HL-60 (cell line): ENCODE measurements around the gene XPC.

Experiments
- DNase-seq, 2 experiments: peaks; one replicate each; pipeline ENCODE4 v3.0.0-alpha.2; 2010 to 2020; ENCODE audit warnings: low read depth in 1 of 2, low spot score in 1 of 2
- H3K27ac ChIP-seq: fragments of 250-450 bp; sonication (Bioruptor Pico); replicated peaks from 2 replicates; pipeline ENCODE4 v1.5.1; 2020; ENCODE audit warnings: mild to moderate bottlenecking, moderate library complexity
- H3K27me3 ChIP-seq: fragments of 250-450 bp; sonication (Bioruptor Pico); 2 replicates; pipeline ENCODE4 v1.5.1; 2021; ENCODE audit warnings: mild to moderate bottlenecking, moderate library complexity; ENCODE audit not compliant: insufficient read depth, poor library complexity, severe bottlenecking
- H3K4me3 ChIP-seq: replicated peaks from 2 replicates; pipeline ENCODE4 v1.5.1; 2011; ENCODE audit warnings: mild to moderate bottlenecking, control low read depth, low read length; ENCODE audit not compliant: insufficient read depth
- GABPA ChIP-seq: IDR thresholded peaks from 2 replicates; pipeline ENCODE4 v1.6.1; 2012; ENCODE audit warnings: low read depth
- POLR2AphosphoS5 ChIP-seq: IDR thresholded peaks from 2 replicates; pipeline ENCODE4 v1.6.1; 2012; ENCODE audit warnings: low read depth
- SPI1 ChIP-seq: IDR thresholded peaks from 2 replicates; pipeline ENCODE4 v1.6.1; 2012; ENCODE audit warnings: low read depth, mild to moderate bottlenecking, borderline replicate concordance
- TF ChIP-seq, protein P1 (sequence below): IDR thresholded peaks from one replicate; pipeline ENCODE4 v1.5.1; 2011; ENCODE audit warnings: low read length, control low read depth, inconsistent platforms; ENCODE audit not compliant: insufficient read depth
- TF ChIP-seq, protein P2 (sequence below): IDR thresholded peaks from 2 replicates; pipeline ENCODE4 v1.6.1; 2012; ENCODE audit warnings: low read depth; ENCODE audit not compliant: insufficient replicate concordance

The XPC gene

DNA sequence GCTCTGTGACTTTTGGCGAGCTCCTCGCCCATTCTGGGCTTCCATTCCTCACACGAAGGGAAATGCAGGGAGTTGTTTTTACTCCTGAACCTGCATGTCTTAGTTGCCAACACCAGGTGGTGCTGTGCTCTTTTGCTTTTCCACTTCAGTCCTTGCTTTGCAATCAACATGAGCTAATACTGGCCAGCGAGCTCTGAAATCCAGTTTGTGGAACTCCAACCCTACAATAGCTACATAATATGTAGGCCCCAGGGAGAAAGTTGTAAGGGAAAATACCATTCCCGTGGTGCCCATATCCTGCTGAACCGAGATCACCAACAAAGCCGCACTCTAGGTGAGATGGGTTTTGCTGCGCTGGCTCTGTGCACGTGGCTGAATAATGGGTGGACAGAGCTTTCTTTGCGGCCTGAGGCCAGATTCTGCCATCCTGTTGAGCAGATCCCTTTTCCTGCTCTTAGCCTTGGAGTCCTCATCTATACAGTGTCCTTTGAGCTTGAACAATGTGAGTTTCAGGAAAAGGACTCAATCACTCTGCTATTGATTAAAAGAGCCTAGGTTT, 25.2 kb upstream of the XPC start:
- no peaks in the 10 kb centered on the region for H3K27me3 ChIP-seq
- H3K4me3 ChIP-seq = no peak overlapping the region
- peak overlapping the region; percentile 64 for H3K27ac ChIP-seq
- peak; percentile 61 to 79 for DNase-seq
- TF ChIP-seq, protein P1, sequence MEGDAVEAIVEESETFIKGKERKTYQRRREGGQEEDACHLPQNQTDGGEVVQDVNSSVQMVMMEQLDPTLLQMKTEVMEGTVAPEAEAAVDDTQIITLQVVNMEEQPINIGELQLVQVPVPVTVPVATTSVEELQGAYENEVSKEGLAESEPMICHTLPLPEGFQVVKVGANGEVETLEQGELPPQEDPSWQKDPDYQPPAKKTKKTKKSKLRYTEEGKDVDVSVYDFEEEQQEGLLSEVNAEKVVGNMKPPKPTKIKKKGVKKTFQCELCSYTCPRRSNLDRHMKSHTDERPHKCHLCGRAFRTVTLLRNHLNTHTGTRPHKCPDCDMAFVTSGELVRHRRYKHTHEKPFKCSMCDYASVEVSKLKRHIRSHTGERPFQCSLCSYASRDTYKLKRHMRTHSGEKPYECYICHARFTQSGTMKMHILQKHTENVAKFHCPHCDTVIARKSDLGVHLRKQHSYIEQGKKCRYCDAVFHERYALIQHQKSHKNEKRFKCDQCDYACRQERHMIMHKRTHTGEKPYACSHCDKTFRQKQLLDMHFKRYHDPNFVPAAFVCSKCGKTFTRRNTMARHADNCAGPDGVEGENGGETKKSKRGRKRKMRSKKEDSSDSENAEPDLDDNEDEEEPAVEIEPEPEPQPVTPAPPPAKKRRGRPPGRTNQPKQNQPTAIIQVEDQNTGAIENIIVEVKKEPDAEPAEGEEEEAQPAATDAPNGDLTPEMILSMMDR = peak; percentile 92
- TF ChIP-seq POLR2AphosphoS5 (no peak), SPI1 (no peak), GABPA (no peak)
- TF ChIP-seq, protein P2, sequence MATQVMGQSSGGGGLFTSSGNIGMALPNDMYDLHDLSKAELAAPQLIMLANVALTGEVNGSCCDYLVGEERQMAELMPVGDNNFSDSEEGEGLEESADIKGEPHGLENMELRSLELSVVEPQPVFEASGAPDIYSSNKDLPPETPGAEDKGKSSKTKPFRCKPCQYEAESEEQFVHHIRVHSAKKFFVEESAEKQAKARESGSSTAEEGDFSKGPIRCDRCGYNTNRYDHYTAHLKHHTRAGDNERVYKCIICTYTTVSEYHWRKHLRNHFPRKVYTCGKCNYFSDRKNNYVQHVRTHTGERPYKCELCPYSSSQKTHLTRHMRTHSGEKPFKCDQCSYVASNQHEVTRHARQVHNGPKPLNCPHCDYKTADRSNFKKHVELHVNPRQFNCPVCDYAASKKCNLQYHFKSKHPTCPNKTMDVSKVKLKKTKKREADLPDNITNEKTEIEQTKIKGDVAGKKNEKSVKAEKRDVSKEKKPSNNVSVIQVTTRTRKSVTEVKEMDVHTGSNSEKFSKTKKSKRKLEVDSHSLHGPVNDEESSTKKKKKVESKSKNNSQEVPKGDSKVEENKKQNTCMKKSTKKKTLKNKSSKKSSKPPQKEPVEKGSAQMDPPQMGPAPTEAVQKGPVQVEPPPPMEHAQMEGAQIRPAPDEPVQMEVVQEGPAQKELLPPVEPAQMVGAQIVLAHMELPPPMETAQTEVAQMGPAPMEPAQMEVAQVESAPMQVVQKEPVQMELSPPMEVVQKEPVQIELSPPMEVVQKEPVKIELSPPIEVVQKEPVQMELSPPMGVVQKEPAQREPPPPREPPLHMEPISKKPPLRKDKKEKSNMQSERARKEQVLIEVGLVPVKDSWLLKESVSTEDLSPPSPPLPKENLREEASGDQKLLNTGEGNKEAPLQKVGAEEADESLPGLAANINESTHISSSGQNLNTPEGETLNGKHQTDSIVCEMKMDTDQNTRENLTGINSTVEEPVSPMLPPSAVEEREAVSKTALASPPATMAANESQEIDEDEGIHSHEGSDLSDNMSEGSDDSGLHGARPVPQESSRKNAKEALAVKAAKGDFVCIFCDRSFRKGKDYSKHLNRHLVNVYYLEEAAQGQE = no peak

DNA sequence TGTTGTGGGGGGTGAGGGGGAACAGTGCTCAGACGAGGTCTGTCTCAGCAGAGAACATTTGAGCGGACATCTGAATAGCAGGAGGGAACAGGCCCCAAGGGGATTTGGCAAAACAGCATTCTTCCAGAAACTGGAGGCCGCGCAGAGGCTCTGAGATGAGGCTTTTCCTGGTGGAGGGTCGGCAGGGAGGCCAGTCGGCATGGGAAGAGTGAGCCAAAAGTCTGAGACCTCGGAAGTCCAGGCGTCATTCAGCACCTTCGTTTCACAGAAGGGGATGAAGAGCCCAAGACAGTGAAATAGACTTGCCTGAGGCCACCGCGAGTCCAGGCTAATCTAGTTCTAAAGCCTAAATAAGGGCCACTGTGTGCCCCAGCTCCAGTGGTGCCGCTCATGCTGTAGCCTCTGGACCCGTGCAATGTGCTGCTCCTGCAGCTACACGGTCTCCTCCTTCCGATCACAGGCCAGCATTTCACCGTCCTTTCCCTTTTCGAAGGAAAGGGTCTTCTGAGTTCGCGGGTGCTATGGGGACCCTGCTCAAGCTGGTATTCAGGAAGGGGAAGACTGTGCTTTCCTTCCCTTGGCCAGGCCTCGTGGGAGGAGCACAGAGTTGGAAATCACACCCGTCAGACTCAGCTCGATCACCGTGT, 24.6 kb upstream of the XPC start:
- Histone ChIP-seq H3K27ac (no peak overlapping the region), H3K27me3 (no peaks in the 10 kb centered on the region), H3K4me3 (no peak overlapping the region)
- no peak for TF ChIP-seq POLR2AphosphoS5
- no peak for TF ChIP-seq SPI1
- TF ChIP-seq, protein P2 = no peak
- TF ChIP-seq, protein P1 = no peak
- TF ChIP-seq GABPA = no peak
- no peak for DNase-seq

DNA sequence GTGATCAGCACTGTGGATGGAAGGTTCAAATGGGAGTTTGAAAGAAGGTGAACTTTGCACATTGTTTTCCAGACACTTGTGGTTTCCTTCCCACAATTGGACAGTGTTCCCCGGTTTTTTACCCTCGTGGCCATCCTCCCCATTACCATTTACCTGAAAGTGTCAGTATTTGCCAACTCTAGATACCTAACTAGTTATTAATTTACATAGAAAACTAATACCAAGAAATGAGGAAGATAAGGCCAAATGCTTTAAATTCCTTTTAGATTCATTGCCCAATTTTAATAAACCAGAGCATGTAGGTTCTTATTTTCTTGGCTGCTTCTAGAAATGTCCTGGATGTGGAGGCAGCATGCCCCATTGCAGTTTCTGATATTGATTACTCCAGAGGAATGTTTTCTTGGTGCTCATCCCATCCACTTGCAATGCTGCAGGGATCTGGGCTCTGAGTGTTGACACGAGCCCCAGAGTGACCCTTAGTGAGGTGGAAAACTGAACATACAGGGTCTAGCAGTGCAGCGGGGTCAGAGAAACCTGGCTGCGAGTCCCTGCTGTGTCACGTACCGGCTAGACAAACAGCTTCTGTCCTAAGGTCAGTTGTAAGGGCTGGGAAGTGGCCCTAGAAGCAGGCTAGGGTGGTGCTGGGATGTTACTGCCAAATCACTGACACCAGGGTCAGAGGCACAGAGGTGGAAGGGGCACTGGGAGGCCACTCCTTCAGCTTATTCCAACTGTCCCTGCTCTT, 23.7 kb upstream of the XPC start:
- TF ChIP-seq, protein P1 = no peak
- TF ChIP-seq GABPA (no peak), SPI1 (no peak), POLR2AphosphoS5 (no peak)
- TF ChIP-seq, protein P2 = no peak
- no peak overlapping the region for H3K27ac ChIP-seq
- DNase-seq = no peak
- H3K27me3 ChIP-seq = no peaks in the 10 kb centered on the region
- no peak overlapping the region for H3K4me3 ChIP-seq
